Breast epithelium (tissue), 3 donors: ENCODE data around the gene ATP23.

Experiments
- POLR2A ChIP-seq: fragments of 450-650 bp; IDR thresholded peaks from one replicate; pipeline ENCODE4 v1.6.1; 2016; ENCODE audit warnings: antibody characterized with exemption, mild to moderate bottlenecking, moderate library complexity
- TF ChIP-seq, protein P1 (sequence below), 3 donors: fragments of 450-650 bp; IDR thresholded peaks; one replicate each; pipeline ENCODE4 v1.5.1; 2016 to 2017; ENCODE audit warnings: antibody characterized with exemption in 3 of 3, mild to moderate bottlenecking in 3 of 3, moderate library complexity in 3 of 3

DNA sequence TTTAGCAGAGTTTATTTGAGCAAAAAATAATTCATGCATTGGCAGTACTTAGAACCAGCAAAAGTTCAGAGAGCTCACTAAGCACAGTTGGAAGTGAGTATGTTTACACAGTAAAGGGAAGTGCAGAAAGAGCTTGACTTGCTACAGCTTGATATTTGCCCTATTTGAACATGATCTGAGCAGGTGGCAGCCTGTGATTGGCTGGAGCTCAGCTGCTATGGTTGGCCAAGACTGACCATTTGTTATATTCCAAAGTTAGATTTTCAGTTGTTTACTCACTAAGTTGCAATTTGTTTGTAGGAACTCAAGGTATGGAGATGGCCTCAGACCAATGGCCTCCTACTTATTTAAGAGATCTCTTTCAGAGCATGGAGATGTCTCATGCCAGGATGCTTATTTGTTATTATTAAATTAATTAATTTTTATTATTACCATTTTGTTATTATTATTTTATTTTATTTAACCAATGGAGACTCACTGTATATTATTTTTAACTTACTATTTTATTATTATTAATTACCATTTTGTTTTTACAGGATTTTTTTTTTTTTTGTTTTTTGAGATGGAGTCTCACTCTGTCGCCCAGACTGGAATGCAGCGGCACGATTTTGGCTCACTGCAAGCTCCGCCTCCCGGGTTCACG, 49.0 kb downstream of the ATP23 start:
- TF ChIP-seq, protein P1, sequence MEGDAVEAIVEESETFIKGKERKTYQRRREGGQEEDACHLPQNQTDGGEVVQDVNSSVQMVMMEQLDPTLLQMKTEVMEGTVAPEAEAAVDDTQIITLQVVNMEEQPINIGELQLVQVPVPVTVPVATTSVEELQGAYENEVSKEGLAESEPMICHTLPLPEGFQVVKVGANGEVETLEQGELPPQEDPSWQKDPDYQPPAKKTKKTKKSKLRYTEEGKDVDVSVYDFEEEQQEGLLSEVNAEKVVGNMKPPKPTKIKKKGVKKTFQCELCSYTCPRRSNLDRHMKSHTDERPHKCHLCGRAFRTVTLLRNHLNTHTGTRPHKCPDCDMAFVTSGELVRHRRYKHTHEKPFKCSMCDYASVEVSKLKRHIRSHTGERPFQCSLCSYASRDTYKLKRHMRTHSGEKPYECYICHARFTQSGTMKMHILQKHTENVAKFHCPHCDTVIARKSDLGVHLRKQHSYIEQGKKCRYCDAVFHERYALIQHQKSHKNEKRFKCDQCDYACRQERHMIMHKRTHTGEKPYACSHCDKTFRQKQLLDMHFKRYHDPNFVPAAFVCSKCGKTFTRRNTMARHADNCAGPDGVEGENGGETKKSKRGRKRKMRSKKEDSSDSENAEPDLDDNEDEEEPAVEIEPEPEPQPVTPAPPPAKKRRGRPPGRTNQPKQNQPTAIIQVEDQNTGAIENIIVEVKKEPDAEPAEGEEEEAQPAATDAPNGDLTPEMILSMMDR (IDR thresholded peaks at IDR 0.05): no peak
- no peak for TF ChIP-seq POLR2A
